SK-N-SH (cell line): ENCODE results near the gene FGD4.

Experiments used
- EP300 ChIP-seq, 2 experiments: IDR thresholded peaks; 2 replicates each; pipeline versions ENCODE4 v1.4.0 to v1.6.1; 2012; ENCODE audit warnings: borderline replicate concordance in 1 of 2, low read depth in 1 of 2, low read length in 1 of 2
- SMC3 ChIP-seq: IDR thresholded peaks from 2 replicates; pipeline ENCODE4 v1.6.1; 2012; ENCODE audit warnings: low read depth, low read length, improper control_type of control experiment

DNA sequence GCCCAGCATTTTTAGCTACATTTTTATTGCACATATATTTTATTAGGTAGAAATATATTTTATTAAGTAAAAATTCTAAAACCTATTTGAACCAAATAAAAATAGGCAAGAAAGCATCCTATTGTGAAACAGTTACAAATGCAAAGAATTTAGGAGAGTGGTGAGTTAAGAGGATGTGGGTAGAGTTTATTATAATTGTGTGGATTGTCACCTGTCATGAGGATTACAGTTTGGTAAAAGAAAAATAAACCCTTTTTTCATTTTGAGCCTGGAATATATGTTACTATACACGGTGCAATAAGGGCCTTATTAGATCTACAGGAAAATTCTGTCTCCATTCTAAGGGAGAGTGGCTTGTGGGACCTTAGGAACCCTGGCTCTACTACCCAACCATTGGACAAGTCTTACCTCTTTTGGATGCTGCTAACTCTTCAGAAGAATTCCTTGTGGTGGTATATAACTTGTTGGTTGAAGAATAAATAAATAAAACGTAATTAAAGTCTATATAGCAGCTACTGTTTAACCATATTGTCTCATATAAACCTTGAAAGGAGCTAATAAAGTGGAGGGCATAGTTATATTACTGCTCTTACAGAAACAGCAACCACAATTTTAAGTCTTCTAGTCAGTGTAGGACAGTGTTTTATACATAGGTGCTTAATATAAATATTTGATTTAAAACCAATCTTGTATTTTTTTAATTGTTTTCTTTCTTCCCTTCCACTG, 67.8 kb downstream of the FGD4 start:
- TF ChIP-seq EP300 (IDR thresholded peaks at IDR 0.05; ENCODE audit: borderline replicate concordance in 1 of 2, low read depth in 1 of 2, low read length in 1 of 2): no peak
- no peak for TF ChIP-seq SMC3
